ENCODE results near the gene SNURF. TPM values are rescaled to one million over a fixed set of nuclear protein-coding genes. Genes with fewer than 3 reads are reported as not detected.

The SNURF gene
- total RNA-seq, 4 donors from 2014 or later: 2.1 to 8.1 (median 3.5) TPM; not detected in 1

DNA sequence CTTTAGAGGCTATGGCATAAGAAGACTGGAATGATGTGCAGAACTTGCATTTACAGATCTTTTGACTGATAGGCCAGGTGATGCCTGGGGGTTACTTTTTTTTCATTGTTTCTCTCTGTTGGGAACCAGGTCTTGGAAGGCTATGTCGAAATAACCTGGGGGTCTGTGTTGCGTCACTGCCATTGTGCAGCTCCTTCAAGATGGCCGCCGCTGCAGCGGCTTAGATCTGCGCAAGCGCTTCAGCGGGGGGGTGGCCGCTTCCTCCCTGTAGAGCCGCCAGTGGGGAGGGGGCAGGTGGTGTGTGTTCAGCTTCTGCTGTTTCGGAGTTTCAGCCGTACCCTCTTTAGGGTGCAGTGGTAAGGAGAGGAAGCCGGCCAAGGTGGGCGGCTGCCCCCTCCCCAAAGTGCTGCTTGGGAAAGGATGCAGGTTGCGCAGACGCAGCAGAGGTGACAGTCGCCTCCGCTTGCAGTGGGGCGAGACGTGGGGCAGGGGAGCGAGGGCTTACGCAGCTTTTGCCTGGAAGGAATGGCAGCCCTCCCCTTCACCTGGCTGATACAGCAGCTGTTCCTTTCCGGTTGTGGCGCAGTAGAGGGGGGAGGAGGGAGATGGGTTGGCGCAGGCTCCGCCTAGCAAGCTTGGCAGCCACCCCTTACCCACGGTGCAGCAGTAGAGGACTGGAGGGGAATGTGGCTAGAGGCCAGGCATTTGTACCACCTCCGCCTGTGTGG, 1.5 kb downstream of the SNURF start:
- TF ChIP-seq, protein P1, sequence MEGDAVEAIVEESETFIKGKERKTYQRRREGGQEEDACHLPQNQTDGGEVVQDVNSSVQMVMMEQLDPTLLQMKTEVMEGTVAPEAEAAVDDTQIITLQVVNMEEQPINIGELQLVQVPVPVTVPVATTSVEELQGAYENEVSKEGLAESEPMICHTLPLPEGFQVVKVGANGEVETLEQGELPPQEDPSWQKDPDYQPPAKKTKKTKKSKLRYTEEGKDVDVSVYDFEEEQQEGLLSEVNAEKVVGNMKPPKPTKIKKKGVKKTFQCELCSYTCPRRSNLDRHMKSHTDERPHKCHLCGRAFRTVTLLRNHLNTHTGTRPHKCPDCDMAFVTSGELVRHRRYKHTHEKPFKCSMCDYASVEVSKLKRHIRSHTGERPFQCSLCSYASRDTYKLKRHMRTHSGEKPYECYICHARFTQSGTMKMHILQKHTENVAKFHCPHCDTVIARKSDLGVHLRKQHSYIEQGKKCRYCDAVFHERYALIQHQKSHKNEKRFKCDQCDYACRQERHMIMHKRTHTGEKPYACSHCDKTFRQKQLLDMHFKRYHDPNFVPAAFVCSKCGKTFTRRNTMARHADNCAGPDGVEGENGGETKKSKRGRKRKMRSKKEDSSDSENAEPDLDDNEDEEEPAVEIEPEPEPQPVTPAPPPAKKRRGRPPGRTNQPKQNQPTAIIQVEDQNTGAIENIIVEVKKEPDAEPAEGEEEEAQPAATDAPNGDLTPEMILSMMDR (IDR thresholded peaks at IDR 0.05): no peak
- TF ChIP-seq EP300 (IDR thresholded peaks at IDR 0.05): peak in 1 of 2 donors; percentile 48
- no peaks in the 10 kb centered on the region for H3K36me3 ChIP-seq
- H3K27me3 ChIP-seq: no peaks in the 10 kb centered on the region
- H3K27ac ChIP-seq: peak overlapping the region; percentile 70 to 96 (median 88)
- H3K4me3 ChIP-seq: peak overlapping the region; percentile 55 to 78 (median 67)
- DNase-seq (ENCODE audit: low spot score in 2 of 2): peak in 1 of 2 donors; percentile 53
- WGBS, 2 donors: 52 to 55% methylated on average over 26 to 28 of the region's 28 CpGs
- H3K9me3 ChIP-seq: peaks cover 0 to 22% (median 0%) of the 10 kb centered on the region in 4 donors
- H3K4me1 ChIP-seq: no peaks in the 10 kb centered on the region

DNA sequence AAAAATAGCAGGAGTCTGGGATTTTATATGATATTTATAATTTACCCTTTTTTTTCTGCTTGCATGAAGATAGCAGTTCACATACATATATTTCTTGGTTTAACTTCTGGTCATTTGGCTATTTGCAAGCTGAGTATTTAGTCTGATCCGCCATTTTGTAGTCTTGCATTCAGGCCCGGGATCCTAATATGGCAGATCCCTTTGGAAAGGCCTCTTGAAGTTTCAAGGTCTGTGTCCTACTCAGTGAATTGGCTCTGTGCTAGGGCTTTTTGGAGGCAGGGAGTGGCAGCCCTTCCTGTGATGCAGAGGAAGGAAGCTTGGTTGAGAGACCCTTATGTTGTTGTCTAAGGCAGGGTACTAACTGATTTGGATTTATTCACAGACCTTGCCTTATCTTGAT, 2.9 kb downstream of the SNURF start:
- WGBS, 2 donors: 78 to 84% methylated on average over 2 of the region's 2 CpGs
- Histone ChIP-seq H3K9me3 (peaks cover 0 to 22% (median 0%) of the 10 kb centered on the region in 4 donors), H3K4me3 (no peak overlapping the region), H3K27me3 (no peaks in the 10 kb centered on the region), H3K4me1 (no peaks in the 10 kb centered on the region), H3K27ac (no peak overlapping the region), H3K36me3 (peaks cover 0 to 8% (median 0%) of the 10 kb centered on the region in 3 donors)
- TF ChIP-seq, protein P1 (IDR thresholded peaks at IDR 0.05): no peak
- TF ChIP-seq POLR2A (IDR thresholded peaks at IDR 0.05) (no peak), EP300 (IDR thresholded peaks at IDR 0.05) (no peak)
- DNase-seq (ENCODE audit: low spot score in 2 of 2): no peak

DNA sequence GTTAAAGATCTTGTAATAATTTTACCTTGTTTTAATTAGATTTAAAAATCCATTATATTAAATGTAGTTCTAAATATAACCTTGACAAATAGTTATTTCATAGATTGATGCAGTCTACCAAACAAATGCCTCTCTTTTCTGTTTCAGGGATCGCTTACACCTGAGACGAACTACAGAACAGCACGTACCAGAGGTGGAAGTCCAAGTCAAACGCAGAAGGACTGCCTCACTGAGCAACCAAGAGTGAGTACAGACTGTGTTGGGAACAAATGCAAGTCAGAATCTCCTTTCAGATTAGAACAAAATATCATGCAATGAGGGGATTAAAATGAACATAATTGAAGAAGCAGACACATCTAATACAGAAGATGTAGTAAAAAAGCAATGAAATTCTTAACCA, 7.2 kb downstream of the SNURF start:
- 92 to 94% methylated on average over 4 of the region's 4 CpGs for WGBS, 2 donors
- H3K4me1 ChIP-seq: no peaks in the 10 kb centered on the region
- H3K9me3 ChIP-seq: peaks cover 0 to 44% (median 3%) of the 10 kb centered on the region in 4 donors
- H3K27ac ChIP-seq: no peak overlapping the region
- no peak overlapping the region for H3K4me3 ChIP-seq
- no peaks in the 10 kb centered on the region for H3K27me3 ChIP-seq
- no peak for TF ChIP-seq POLR2A (IDR thresholded peaks at IDR 0.05)
- TF ChIP-seq, protein P1 (IDR thresholded peaks at IDR 0.05): no peak
- no peak for TF ChIP-seq EP300 (IDR thresholded peaks at IDR 0.05)
- peaks cover 0 to 51% (median 4%) of the 10 kb centered on the region in 3 donors for H3K36me3 ChIP-seq
- no peak for DNase-seq (ENCODE audit: low spot score in 2 of 2)

DNA sequence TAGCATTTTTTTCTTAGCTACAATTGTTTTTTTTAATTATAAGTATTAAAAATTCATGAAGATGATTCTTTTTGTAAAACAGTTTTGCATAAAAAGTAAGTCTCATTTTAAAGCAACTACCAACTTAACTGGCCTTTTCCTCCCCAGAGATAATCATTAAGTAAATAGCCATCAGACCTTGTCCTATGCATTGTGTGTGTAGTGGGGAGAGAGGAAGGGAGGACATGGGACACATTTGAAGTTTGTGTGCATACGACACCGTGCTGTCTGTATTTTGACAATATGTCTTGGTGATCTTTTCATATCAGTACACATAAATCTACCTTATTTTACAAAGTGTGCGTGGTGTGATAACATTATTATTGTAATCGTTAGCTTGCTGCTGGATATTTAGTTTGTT, 8.1 kb downstream of the SNURF start:
- H3K27ac ChIP-seq: no peak overlapping the region
- H3K27me3 ChIP-seq: no peaks in the 10 kb centered on the region
- TF ChIP-seq POLR2A (IDR thresholded peaks at IDR 0.05) (no peak), EP300 (IDR thresholded peaks at IDR 0.05) (no peak)
- TF ChIP-seq, protein P1 (IDR thresholded peaks at IDR 0.05): no peak
- DNase-seq (ENCODE audit: low spot score in 2 of 2): no peak
- no peaks in the 10 kb centered on the region for H3K4me1 ChIP-seq
- no peak overlapping the region for H3K4me3 ChIP-seq
- peaks cover 0 to 60% (median 4%) of the 10 kb centered on the region in 3 donors for H3K36me3 ChIP-seq
- WGBS, 2 donors: 95 to 96% methylated on average over 4 of the region's 4 CpGs
- peaks cover 0 to 52% (median 3%) of the 10 kb centered on the region in 4 donors for H3K9me3 ChIP-seq

DNA sequence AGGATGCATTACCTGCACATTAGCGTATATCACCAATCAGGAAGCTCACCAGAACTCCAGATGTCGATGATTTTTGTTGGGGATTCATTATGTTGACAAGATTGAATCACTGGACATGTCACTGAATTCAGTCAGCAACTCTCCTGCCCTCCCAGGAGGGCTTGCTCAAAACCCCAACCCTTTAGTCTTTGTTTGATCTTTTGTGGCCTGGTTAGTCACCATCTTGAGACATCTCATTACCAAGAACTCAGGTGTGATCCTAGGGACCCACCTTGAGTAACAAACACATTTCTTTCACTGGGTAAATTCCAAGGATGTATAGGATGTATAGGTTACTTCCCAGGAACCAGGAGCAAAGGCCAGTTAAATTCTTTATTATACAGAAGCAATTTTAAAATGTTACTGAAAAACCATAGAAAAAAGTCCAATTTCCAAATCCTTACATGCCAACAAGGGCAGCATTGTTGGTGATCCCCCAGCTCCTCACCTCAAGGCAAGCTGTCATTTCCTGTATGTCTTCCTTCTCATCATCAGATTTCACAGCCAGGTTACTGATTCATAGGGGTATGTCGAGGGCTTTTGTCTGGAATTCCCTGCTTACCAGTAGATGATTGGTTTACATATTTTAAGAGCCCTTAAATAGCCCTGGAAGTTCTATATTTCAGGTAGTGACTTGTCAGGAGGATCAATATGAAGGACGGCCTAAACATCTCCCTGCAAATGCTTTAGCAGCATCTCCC, 11.7 kb downstream of the SNURF start:
- 73 to 77% methylated on average over 4 of the region's 4 CpGs for WGBS, 2 donors
- no peaks in the 10 kb centered on the region for H3K27me3 ChIP-seq
- H3K4me3 ChIP-seq: no peak overlapping the region
- no peak for DNase-seq (ENCODE audit: low spot score in 2 of 2)
- H3K27ac ChIP-seq: no peak overlapping the region
- TF ChIP-seq, protein P1 (IDR thresholded peaks at IDR 0.05): no peak
- TF ChIP-seq EP300 (IDR thresholded peaks at IDR 0.05): no peak
- no peak for TF ChIP-seq POLR2A (IDR thresholded peaks at IDR 0.05)
- H3K36me3 ChIP-seq: peaks cover 0 to 97% (median 4%) of the 10 kb centered on the region in 3 donors
- peaks cover 0 to 55% (median 5%) of the 10 kb centered on the region in 4 donors for H3K9me3 ChIP-seq
- no peaks in the 10 kb centered on the region for H3K4me1 ChIP-seq
